ENCODE measurements around the gene AMPD2. TPM values are rescaled to one million over a fixed set of nuclear protein-coding genes. Genes with fewer than 3 reads are reported as not detected.

AMPD2 gene
- total RNA-seq, 4 donors from 2014 or later, result 21.3 to 59.7 (median 39.0) TPM

DNA sequence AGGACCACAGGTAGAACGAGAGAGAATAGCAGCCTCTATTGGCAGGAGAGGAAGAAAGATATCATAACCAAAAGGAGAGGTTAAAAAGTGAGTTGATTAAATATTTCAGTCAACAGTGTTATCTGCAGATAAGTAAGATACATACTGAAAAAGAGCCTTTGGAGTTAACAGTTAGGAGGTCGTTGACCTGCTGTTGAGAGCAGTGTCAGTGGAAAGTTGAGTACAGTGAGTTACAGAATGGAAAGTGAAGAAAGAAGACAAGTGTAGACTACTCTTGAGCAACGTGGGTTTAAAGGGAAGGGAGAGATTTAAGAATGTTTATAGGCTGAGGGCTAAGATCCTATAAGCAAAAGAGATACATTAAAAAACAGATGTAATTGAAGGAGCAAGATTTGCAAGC lies 30.5 kb upstream of the AMPD2 start:
- peaks cover 0 to 67% (median 28%) of the 10 kb centered on the region in 4 donors for H3K36me3 ChIP-seq
- WGBS, 2 donors (ENCODE audit: low coverage in 1 of 2), result 69 to 78% methylated on average over 3 of the region's 3 CpGs

DNA sequence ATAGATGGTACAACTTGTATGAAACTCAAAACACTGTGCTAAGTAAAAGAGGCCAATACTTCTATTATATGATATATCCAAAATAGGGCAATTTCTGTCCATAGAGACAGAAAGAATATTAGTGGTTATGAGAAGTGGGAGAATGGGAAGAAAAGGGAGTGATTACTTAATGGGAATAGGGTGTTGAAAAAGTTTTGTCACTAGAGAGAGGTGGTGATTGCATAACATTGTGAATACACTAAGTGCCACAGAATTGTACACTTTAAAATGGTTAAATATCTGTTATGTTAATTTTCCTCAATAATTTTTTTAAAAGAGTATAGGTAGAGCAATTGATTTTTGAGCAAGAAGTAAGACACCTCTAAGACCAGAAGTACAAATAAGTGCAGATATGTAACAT lies 30.0 kb upstream of the AMPD2 start:
- intact Hi-C loops (cut with DNase I; ENCODE audit: low total_unique reads), result no loop called here
- DNase-seq, result no peak
- no peaks in the 10 kb centered on the region for H3K4me1 ChIP-seq
- peaks cover 0 to 70% (median 28%) of the 10 kb centered on the region in 4 donors for H3K36me3 ChIP-seq
- TF ChIP-seq, protein P1, sequence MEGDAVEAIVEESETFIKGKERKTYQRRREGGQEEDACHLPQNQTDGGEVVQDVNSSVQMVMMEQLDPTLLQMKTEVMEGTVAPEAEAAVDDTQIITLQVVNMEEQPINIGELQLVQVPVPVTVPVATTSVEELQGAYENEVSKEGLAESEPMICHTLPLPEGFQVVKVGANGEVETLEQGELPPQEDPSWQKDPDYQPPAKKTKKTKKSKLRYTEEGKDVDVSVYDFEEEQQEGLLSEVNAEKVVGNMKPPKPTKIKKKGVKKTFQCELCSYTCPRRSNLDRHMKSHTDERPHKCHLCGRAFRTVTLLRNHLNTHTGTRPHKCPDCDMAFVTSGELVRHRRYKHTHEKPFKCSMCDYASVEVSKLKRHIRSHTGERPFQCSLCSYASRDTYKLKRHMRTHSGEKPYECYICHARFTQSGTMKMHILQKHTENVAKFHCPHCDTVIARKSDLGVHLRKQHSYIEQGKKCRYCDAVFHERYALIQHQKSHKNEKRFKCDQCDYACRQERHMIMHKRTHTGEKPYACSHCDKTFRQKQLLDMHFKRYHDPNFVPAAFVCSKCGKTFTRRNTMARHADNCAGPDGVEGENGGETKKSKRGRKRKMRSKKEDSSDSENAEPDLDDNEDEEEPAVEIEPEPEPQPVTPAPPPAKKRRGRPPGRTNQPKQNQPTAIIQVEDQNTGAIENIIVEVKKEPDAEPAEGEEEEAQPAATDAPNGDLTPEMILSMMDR (IDR thresholded peaks at IDR 0.05), result no peak
- TF ChIP-seq POLR2A (IDR thresholded peaks at IDR 0.05), result no peak
- no peak for TF ChIP-seq EP300 (IDR thresholded peaks at IDR 0.05; ENCODE audit: low read depth)
- H3K9me3 ChIP-seq, result no peaks in the 10 kb centered on the region
- H3K27ac ChIP-seq, result no peak overlapping the region
- in situ Hi-C loops (cut with MboI; ENCODE audit: low pct_ligation_motif_present in 1 of 4, low pct_unique_long_range_greater_than_20kb in 1 of 4, low sequenced_read_pairs in 3 of 4), result no loop called here
- H3K4me3 ChIP-seq, result no peak overlapping the region
- no peaks in the 10 kb centered on the region for H3K27me3 ChIP-seq

More for the DNA sequence above, 30.5 kb upstream of the AMPD2 start:
- Histone ChIP-seq H3K9me3 (no peaks in the 10 kb centered on the region), H3K4me3 (no peak overlapping the region), H3K4me1 (no peaks in the 10 kb centered on the region), H3K27me3 (no peaks in the 10 kb centered on the region), H3K27ac (no peak overlapping the region)
- TF ChIP-seq POLR2AphosphoS5 (IDR thresholded peaks at IDR 0.05), result no peak
- TF ChIP-seq POLR2A (IDR thresholded peaks at IDR 0.05), result no peak
- TF ChIP-seq, protein P1 (IDR thresholded peaks at IDR 0.05), result no peak
- no peak for TF ChIP-seq EP300 (IDR thresholded peaks at IDR 0.05; ENCODE audit: low read depth)
- in situ Hi-C loops (cut with MboI; ENCODE audit: low pct_ligation_motif_present in 1 of 4, low pct_unique_long_range_greater_than_20kb in 1 of 4, low sequenced_read_pairs in 3 of 4), result no loop called here
- no peak for DNase-seq
- intact Hi-C loops (cut with DNase I; ENCODE audit: low total_unique reads), result no loop called here

DNA sequence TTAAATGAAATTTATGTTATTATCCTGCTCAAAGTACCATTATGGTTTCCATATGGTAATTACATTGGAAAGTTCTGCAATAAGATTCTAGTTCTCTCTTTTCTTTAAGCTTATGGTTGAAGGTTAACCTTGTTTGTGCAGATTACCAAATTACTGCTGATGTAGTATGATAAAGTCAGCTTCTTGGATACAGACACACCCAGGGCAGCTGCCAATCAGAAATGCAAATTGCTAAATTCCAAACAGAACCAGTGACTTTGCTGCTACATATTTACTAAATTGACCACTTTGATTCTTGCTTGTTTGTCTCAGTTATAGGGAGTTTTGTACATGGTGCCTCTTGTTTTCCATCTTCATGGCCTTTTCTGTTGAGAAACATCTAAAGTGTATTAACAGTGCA lies 26.7 kb upstream of the AMPD2 start:
- in situ Hi-C loops (cut with MboI; ENCODE audit: low pct_ligation_motif_present in 1 of 4, low pct_unique_long_range_greater_than_20kb in 1 of 4, low sequenced_read_pairs in 3 of 4), result no loop called here
- no peak for DNase-seq
- intact Hi-C loops (cut with DNase I; ENCODE audit: low total_unique reads), result no loop called here
- Histone ChIP-seq H3K36me3 (peaks cover 0 to 61% (median 24%) of the 10 kb centered on the region in 4 donors), H3K27ac (no peak overlapping the region), H3K4me1 (no peaks in the 10 kb centered on the region), H3K9me3 (no peaks in the 10 kb centered on the region), H3K27me3 (no peaks in the 10 kb centered on the region), H3K4me3 (no peak overlapping the region)
- TF ChIP-seq, protein P1 (IDR thresholded peaks at IDR 0.05), result no peak

DNA sequence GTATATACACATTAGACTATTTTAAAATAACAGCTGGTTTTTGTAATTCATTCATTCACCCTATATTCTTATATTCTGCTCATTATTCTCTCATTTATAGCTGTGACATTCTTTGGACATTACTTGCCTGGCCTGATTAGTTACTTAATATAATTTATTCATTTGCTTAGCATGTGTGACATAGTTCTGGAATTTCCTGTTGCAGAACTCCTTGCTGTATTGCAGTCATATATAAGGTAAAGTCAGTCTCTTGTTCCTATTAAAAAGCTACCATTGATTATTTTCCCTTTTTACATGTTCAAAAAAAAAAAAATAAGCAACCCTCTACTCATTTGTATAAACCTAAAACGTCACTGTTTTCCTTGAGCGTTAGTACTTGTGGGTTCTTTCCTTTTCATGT lies 24.1 kb upstream of the AMPD2 start:
- H3K4me1 ChIP-seq, result no peaks in the 10 kb centered on the region
- H3K36me3 ChIP-seq, result peaks cover 0 to 43% (median 17%) of the 10 kb centered on the region in 4 donors
- TF ChIP-seq, protein P1 (IDR thresholded peaks at IDR 0.05), result no peak
- TF ChIP-seq EP300 (IDR thresholded peaks at IDR 0.05; ENCODE audit: low read depth) (no peak), POLR2A (IDR thresholded peaks at IDR 0.05) (no peak)
- H3K27ac ChIP-seq, result no peak overlapping the region
- WGBS, 2 donors (ENCODE audit: low coverage in 1 of 2), result 75 to 92% methylated on average over 2 of the region's 2 CpGs
- no peaks in the 10 kb centered on the region for H3K27me3 ChIP-seq
- DNase-seq, result no peak
- H3K9me3 ChIP-seq, result no peaks in the 10 kb centered on the region
- no peak overlapping the region for H3K4me3 ChIP-seq
- in situ Hi-C loops (cut with MboI; ENCODE audit: low pct_ligation_motif_present in 1 of 4, low pct_unique_long_range_greater_than_20kb in 1 of 4, low sequenced_read_pairs in 3 of 4), result no loop called here
- intact Hi-C loops (cut with DNase I; ENCODE audit: low total_unique reads), result no loop called here

Measured in transverse colon (tissue), 4 donors.